Subcutaneous adipose tissue (tissue), 4 donors: ENCODE measurements around the gene RNF182. TPM values are rescaled to one million over a fixed set of nuclear protein-coding genes. Genes with fewer than 3 reads are reported as not detected.

Experiments used
- CTCF ChIP-seq: fragments of 450-650 bp; IDR thresholded peaks from one replicate; pipeline ENCODE4 v1.5.1; 2016; ENCODE audit warnings: low read depth, mild to moderate bottlenecking, control low read depth, antibody characterized with exemption, moderate library complexity
- total RNA-seq, 4 donors: library from RNA; depleted of rRNA; stranded (reverse); fragments of >200 nt; gene quantifications; one replicate each; pipeline ENCODE4 v1.1.0, GENCODE V29; 2016

The RNF182 gene
- total RNA-seq, 4 donors from 2014 or later = 0.38 to 1.8 (median 1.1) TPM

- no peak for TF ChIP-seq CTCF
Observed at GRCh38 chr6:13998356-13998755, 73.6 kb downstream of the RNF182 start.

- no peak for TF ChIP-seq CTCF
Observed at GRCh38 chr6:14000901-14001300, 76.1 kb downstream of the RNF182 start.

- no peak for TF ChIP-seq CTCF
Observed at GRCh38 chr6:14001329-14002012, 76.7 kb downstream of the RNF182 start.

- TF ChIP-seq CTCF = no peak
Observed at GRCh38 chr6:14002176-14002947, 77.6 kb downstream of the RNF182 start.

GRCh38 chr6:14004258-14004657, 79.5 kb downstream of the RNF182 start:
- TF ChIP-seq CTCF = no peak

- no peak for TF ChIP-seq CTCF
Observed at GRCh38 chr6:14008809-14009208, 84.1 kb downstream of the RNF182 start.

- TF ChIP-seq CTCF = no peak
Observed at GRCh38 chr6:14009431-14009830, 84.7 kb downstream of the RNF182 start.
